C4-2B (cell line): ENCODE measurements around the gene TEX14.
"Not testable (repeated sequence)": the region's sequence is repeated elsewhere in the genome, so short reads cannot be mapped to it uniquely, and the experiment has no call there.

Experiments used
- H3K27ac ChIP-seq: fragments of 450-650 bp; 2 replicates; pipeline ENCODE4 v1.5.1; 2017
- ZFX ChIP-seq: fragments of 450-650 bp; IDR thresholded peaks from 2 replicates; pipeline ENCODE4 v1.6.1; 2017
- TF ChIP-seq, protein P1 (sequence below): fragments of 450-650 bp; conservative IDR thresholded peaks from 2 replicates; pipeline ENCODE4 v1.5.1; 2017; ENCODE audit warnings: mild to moderate bottlenecking

Gene TEX14

GRCh38 chr17:58702045-58702476 is 10.2 kb upstream of the TEX14 start:
- H3K27ac ChIP-seq, result no peak overlapping the region
- TF ChIP-seq, protein P1, sequence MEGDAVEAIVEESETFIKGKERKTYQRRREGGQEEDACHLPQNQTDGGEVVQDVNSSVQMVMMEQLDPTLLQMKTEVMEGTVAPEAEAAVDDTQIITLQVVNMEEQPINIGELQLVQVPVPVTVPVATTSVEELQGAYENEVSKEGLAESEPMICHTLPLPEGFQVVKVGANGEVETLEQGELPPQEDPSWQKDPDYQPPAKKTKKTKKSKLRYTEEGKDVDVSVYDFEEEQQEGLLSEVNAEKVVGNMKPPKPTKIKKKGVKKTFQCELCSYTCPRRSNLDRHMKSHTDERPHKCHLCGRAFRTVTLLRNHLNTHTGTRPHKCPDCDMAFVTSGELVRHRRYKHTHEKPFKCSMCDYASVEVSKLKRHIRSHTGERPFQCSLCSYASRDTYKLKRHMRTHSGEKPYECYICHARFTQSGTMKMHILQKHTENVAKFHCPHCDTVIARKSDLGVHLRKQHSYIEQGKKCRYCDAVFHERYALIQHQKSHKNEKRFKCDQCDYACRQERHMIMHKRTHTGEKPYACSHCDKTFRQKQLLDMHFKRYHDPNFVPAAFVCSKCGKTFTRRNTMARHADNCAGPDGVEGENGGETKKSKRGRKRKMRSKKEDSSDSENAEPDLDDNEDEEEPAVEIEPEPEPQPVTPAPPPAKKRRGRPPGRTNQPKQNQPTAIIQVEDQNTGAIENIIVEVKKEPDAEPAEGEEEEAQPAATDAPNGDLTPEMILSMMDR, result no peak
- TF ChIP-seq ZFX, result no peak

DNA sequence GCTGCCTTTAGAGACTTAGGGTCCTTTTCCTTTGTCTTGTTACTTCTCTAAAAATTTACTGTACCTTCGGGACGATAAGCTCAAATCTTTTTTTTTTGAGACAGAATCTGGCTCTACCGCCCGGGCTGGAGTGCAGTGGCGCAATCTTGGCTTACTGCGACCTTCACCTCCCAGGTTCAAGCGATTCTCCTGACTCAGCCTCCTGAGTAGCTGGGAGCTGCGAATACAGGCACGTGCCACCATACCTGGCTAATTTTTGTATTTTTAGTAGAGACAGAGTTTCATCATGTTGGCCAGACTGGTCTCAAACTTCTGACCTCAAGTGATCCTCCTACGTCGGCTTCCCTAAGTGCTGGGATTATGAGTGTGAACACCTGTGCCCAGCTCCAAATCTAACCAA is 7.9 kb upstream of the TEX14 start:
- no peak for TF ChIP-seq ZFX
- TF ChIP-seq, protein P1, result no peak
- H3K27ac ChIP-seq, result no peak overlapping the region

- no peak overlapping the region for H3K27ac ChIP-seq
- TF ChIP-seq, protein P1, result no peak
- TF ChIP-seq ZFX, result no peak
Measured at GRCh38 chr17:58694826-58695225, 3.0 kb upstream of the TEX14 start.

- TF ChIP-seq ZFX, result no peak
- TF ChIP-seq, protein P1, result no peak
- no peak overlapping the region for H3K27ac ChIP-seq
Measured at GRCh38 chr17:58694302-58694701, 2.5 kb upstream of the TEX14 start.

GRCh38 chr17:58693751-58694150 is 1.9 kb upstream of the TEX14 start:
- TF ChIP-seq, protein P1, result no peak
- no peak for TF ChIP-seq ZFX
- no peak overlapping the region for H3K27ac ChIP-seq

DNA sequence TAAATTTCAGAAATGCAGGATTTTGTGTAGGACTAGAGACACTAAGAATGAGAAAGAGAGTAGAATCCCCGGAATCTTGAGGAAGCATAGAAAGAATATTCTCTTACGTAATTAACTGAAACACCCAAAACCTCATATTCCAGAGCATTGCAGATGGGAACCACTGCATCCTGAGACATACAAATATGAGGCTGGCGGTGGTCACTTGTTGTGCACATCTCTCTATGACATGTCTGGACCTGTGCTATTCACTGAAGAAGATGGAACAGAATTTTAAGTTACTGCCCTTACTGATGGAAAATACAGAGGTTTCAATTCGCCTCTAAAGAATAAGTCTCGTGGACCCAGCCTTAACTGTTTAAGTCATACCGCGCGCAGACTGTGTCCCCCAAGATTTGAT is 1.4 kb upstream of the TEX14 start:
- no peak for TF ChIP-seq ZFX
- TF ChIP-seq, protein P1, result no peak
- peak overlapping the region; percentile 87 for H3K27ac ChIP-seq

GRCh38 chr17:58692239-58693055 is 602 bp upstream of the TEX14 start, which contains the start of gene RAD51C:
RAD51C (plus strand) TSS chr17:58692602; CDS start chr17:58692644, 42 bp downstream.
- TF ChIP-seq, protein P1, result no peak
- peak; percentile 91 for TF ChIP-seq ZFX
- peak within 1 kb of the TSS; percentile 87 for H3K27ac ChIP-seq

- H3K27ac ChIP-seq, result not testable (repeated sequence)
Measured at GRCh38 chr17:58690033-58690432, 1.8 kb downstream of the TEX14 start.
